ENCODE measurements around the gene FCN3.
"Not testable (repeated sequence)": the region's sequence is repeated elsewhere in the genome, so short reads cannot be mapped to it uniquely, and the experiment has no call there.

Gene FCN3

DNA sequence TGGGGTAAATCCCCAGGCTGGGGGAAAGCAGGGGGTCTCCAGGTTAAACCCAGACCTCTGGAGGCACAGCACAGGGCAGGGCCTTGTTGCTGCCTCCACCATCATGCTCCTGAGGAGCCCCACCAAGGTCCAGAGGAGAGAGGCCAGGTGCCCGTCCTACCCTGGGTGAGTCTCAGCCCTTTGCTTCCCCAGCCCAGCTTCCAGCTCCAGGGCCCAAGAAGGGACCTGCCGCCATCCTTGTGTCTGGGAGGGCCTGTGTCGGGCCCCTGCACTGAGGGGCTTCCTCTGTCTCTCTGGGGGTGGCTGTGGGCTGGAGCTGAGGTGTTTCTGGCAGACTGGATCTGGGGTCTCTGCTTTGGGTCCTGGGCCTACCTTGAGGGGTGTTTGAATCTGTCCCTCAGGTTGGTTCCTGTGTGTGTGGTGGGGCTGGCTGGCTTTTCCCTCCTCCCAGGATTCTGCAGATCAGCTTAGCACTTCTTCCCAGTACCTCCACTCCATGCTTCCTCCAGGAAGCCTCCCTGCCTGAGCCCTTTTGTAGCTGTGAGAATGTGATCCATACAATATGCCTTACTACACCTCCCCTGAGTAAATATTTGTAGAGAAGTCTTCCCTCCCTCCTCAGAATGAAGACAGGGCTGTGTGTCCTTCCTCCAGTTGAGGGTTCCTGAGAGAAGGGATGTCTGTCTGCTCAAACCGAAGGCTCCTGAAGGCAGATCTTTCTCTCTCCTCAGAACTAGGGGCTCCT lies 24.0 kb upstream of the FCN3 start:
- no peak for DNase-seq

- DNase-seq = no peak
Observed at GRCh38 chr1:27397749-27398148, 23.1 kb upstream of the FCN3 start.

DNA sequence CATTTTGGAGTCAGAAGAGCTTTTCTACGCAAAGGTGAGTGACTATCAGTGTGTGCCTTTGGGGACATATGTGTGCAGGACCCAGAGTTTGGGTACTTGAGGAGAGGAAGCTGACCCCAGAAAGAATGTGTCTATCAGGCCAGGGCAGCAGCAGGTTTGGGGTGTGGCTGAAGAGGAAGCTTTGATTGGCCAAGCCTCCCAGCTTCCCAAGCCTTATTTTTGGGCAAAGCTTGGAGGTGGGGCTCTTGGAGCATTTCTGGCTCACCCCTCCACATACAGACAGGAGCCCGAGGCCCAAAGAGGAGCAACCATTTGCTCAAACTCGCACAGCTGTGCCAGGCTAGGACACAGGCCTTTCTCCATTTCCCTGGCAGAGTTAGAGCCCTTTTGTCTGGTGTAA lies 22.5 kb upstream of the FCN3 start:
- no peak for DNase-seq

GRCh38 chr1:27395441-27396195 lies 21.0 kb upstream of the FCN3 start:
- peak; percentile 24 to 63 for DNase-seq

DNA sequence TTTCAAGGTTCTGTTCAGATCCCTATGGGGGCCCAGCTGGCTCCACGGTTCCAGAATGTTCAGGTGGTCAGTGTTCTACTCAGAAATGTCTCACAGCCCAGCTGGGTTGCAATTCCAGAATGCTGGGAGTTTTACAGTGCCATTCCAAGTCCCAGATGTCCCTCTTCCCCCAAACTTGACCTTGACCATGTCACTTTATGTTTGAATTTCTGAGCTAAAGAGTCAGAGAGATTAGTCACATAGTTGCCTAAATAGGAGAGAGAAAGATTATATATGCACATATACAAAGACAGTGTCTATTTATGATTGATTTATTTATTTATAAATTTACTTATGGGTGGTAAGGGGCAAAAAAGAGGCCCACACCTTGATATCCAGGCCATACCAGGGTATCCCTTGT lies 20.3 kb upstream of the FCN3 start:
- DNase-seq = no peak

GRCh38 chr1:27394282-27394658 lies 19.6 kb upstream of the FCN3 start:
- no peak for DNase-seq

- DNase-seq = no peak
Observed at GRCh38 chr1:27393641-27394281, 19.1 kb upstream of the FCN3 start.

DNA sequence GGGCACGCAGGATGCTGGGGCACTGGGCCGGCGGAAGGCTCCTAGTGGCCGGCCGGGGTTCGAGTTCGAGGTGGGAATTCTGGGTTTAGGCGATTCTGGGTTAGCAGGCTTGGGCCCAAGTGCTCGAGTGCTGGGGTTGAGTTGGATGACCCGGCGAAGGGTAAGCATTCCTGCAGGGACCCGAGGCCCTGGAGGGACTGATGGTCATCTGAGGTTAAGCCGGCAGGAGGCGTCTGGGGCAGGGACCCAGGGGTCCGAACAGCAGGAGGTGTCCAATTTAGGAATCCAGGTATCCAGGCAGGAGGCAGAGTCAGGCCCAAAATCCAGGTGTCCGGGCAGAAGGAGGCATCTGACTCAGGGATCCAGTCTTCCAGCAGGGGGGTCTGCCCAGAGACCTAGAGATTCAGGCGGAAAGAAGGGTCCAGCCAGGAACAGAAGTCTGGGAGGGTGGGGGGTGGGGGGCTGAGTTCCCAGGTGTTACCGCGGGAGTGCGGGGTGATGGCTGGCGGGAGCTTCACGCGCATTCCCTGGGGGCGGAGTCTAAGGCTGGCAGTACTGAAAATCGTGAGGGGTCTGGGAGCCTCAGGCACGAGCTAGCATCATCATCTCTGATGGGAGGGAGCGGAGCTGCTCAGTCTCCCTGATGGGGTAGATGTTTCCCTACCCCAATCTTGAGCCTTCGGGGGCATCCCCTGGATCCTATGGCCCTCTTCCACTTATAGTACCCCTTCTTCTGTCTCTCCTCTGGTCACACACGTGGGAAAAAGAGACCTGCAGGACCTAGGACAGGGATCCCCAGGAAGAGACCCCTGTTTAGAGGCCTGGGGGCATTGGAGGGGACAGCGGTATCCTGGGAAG lies 18.4 kb upstream of the FCN3 start:
- peak in 1 of 2 experiments; percentile 15 for DNase-seq

GRCh38 chr1:27392096-27392777 lies 17.6 kb upstream of the FCN3 start, which contains the start of gene GPR3:
Gene GPR3, plus strand, starts transcription at chr1:27392622. Its CDS starts 1,177 bp downstream, at chr1:27393799.
- peak; percentile 84 to 89 for DNase-seq

GRCh38 chr1:27391511-27392095 lies 17.0 kb upstream of the FCN3 start:
- DNase-seq = peak; percentile 54 to 66

- peak; percentile 27 to 31 for DNase-seq
Observed at GRCh38 chr1:27388337-27389005, 13.8 kb upstream of the FCN3 start.

- DNase-seq = not testable (repeated sequence)
Observed at GRCh38 chr1:27384797-27385196, 10.2 kb upstream of the FCN3 start.

DNA sequence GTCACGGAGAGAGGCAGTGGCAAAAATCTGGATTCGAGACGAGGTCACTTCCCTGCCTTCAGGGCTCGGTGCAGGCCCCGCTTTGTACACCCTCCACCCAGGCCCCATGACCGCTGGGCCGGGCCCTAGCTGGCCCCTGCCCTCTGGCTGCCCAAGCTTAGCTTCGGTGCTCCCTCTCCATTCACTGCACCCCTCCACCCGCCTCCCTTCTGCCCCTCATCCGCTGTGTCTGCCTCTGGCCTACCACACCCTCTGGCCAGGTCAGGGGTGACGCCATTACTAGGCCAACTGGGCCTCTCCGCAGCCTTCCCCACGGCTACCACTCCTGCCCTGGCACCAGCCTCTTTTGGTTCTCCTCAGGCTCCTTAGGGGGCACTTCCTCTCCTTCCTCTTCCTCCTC lies 9.0 kb upstream of the FCN3 start:
- no peak for DNase-seq

- no peak for DNase-seq
Observed at GRCh38 chr1:27383039-27383605, 8.5 kb upstream of the FCN3 start, which contains the start of gene CD164L2. Gene CD164L2, minus strand, starts transcription at chr1:27383333. Its CDS starts 94 bp downstream, at chr1:27383239.

DNA sequence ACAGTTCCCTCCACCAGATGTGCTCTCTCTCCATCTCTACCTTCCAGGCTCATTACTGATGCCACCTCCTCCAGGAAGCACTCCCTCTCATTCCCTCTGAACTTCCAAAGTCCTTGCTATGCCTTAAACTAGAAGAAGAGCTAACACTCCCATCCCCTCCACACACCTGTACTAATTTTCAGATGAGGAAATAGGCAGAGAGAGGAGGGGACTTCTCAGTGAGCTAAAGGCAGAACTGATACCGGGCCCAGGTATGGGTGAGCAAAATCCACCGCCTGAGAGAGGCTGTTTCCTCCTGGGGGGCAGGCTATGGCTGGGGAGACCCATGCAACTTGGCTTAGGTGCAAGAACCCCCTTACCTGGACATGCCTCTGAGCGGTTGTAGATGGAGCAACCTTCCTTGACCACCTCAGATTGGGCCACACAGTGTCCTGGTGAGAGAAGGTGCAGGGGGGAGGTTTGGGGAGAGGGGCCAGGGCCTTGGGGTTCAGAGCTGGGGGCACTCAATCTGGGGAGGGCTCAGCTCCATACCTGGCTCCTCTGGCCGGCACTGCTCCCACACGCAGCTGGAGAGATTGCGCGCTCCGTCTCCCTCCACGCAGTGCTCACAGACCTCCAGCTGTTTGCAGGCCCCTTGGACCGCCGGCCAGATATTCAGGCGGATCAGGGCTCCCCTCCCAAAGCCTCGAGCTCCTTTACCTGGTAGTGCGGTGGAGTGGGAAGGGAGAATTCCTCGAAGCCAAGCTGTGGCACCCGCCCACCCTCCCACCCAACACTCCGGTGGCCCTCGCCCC lies 7.5 kb upstream of the FCN3 start:
- no peak for DNase-seq

- DNase-seq = no peak
Observed at GRCh38 chr1:27380766-27381733, 6.4 kb upstream of the FCN3 start.

GRCh38 chr1:27380224-27380623 lies 5.6 kb upstream of the FCN3 start:
- DNase-seq = no peak

- DNase-seq = no peak
Observed at GRCh38 chr1:27379564-27380122, 5.0 kb upstream of the FCN3 start.
